HG03565 (cell line): Measurements from ENCODE around the gene PACS1.
A peak's percentile ranks its signal among the peaks of the same experiment; 100 is the strongest.

Experiments
- ATAC-seq: cut with Tn5 transposase; IDR thresholded peaks from one replicate; pipeline ENCODE4 v1.9.1; 2021; ENCODE audit warnings: mild to moderate bottlenecking, moderate library complexity; ENCODE audit not compliant: unreplicated experiment

PACS1 gene

DNA sequence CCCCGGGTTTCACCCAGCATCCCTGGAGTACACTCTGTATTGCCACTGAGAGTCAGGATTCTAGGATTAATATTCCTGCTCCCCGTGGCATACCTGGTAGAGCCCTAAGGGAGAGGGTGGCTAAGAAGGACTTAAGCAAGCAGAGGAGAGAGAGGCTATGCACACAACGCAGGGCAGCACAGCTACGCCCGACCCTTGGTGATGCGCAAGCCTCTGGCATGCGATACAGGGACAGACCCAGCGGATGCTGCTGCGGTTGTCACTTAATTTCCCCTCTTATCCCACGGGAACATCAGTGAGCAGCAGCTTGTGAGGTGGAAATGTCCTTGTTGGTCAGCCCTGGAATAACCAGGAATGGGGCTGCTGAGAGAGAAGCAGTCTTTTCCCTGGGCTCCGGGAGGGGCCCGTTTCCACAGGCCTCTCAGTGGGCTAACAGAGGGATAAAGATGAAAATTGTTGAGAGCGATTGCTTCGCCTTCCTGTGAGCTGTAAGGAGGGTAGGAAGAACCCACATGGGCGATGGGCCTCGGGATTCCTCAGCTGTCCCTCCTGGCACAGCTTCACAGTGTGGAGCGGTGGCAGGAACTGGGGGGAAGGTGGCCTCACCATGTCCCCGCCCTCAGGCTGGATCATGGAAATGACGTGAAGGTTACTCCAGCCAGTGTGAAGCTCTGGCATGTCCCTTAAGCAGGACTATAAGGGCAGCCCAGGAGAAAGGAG, 149.9 kb downstream of the PACS1 start:
- no peak for ATAC-seq

DNA sequence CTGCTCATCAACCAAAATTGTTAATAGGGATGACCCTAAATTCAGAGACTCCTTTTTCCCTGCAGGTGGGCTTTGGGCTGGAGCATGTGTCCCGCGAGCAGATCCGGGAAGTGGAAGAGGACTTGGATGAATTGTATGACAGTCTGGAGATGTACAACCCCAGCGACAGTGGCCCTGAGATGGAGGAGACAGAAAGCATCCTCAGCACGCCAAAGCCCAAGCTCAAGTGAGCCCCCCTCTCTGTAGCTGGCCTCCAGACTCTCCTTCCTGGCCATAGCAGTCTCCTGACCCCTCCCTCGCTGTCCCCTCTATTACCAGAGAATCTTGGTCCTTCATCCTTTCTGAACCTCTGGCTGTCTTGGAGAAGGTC, 150.5 kb downstream of the PACS1 start:
- ATAC-seq: no peak

DNA sequence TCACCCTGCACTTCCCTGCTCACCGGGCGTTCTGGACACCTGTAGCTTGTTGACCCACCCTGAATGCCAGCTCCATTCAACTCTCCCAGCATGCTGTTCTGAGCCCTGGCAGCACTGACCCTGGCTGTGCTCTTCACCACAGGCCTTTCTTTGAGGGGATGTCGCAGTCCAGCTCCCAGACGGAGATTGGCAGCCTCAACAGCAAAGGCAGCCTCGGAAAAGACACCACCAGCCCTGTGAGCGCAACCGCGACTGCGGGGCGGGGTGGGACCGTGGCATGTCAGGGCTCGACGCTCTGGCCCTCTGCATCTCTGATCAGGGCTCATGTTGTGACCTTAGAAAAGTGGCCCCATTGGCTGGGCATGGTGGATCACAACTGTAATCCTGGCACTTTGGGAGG, 150.9 kb downstream of the PACS1 start:
- ATAC-seq: no peak

DNA sequence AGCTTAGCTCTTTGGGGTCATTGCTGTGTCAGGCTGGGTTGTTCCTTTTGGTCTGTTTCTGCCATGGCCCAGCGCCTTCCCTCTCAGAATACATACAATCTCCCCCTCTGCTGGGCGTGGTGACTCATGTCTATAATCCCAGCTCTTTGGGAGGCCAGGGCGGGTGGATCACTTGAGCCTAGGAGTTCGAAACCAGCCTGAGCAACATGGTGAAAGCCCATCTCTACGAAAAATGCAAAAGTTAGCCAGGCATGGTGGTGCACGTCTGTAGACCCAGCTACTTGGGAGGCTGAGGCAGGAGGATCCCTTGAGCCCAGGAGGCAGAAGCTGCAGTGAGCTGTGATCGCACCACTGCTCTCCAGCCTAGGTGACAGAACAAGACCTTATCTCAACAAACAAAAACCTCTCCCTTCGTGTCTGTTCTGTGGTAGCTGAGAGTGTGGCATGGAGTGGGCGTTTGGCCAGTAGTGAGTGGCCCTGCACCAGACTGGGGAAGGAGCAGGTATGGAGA, 151.7 kb downstream of the PACS1 start:
- ATAC-seq: no peak

DNA sequence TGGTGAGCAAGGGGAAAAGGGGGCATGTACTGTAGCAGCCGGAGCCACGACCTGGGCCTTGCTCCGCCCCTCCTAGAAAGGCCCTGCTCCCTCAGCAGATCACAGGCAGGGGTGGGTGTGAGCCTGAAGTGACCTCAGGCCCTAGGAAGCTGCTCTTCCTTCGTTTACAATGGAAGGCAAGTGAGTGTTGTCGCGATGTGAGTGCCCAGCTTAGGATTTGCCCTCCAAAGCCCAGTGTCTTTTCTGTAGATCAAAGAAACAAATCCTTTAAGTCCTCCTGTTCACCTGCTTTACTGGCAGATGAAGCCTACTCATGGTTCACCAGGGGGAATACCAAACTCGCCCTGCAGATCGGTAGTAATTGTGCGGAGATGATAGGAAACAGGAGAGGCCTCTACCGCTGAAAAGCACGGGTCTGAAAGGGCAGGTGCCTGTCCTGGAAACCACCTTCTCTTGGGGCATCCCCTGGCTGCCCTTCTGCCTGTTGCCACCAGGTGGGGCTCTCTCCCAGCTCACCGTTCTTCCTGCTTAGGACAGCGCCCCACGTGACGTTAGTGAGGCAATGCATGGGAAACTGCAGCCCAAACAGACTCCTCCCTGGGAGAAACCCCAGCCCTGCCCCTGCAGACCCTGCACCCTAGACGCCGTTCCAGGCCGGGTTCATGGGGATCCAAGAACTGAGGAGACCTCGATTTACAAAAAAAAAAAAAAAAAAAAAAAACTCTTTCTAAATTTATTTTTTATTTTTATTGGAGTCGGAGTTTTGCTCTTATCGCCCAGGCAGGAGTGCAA, 152.5 kb downstream of the PACS1 start:
- ATAC-seq: peak; percentile 86

DNA sequence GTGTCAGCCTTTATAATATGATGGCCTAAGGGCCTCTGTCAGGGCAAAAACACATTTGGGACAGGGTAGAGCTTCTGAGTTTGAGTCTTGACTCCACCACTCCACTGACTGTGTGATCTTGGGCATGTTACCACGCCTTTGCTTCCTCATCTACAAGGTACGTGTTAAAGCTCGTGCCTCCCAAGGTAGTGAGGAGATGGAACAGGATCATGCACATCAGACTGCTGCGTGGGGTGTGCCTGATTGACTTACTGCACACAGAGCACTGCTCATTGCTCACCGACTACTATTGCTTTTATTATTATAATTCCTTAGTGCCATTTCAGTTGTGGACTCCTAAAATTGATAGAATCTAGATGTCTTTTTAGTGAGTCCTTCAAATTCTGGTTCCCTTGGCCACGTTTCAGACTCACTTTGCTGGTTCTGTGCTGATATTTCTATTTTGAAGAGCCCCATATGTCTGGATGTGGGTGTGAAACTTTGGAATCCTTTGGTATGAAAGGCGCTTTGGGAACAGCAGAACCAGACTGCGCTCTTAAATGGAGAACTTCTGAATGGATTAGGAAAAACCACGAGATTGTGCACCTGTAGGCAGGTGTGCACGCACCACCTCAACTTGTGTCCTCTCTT, 154.3 kb downstream of the PACS1 start:
- ATAC-seq: no peak

DNA sequence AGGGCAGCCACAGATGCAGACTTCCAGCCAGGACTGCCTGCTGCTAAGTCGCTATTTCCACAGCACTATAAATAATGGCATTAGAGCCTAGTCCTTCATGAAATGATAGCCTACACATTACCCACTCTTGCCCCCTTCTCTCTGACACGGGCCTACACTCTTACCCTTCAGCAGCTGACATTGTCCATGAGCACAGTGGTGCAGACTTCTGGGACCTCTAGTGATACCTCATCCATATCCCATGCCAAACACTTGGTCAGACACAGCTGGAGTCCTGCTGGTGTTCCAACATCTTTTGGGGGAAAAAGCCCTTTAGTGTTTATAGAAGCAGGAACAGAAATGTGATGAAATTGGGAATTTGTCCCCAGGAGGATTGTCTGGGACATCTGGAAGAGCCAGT, 155.0 kb downstream of the PACS1 start:
- ATAC-seq: no peak

DNA sequence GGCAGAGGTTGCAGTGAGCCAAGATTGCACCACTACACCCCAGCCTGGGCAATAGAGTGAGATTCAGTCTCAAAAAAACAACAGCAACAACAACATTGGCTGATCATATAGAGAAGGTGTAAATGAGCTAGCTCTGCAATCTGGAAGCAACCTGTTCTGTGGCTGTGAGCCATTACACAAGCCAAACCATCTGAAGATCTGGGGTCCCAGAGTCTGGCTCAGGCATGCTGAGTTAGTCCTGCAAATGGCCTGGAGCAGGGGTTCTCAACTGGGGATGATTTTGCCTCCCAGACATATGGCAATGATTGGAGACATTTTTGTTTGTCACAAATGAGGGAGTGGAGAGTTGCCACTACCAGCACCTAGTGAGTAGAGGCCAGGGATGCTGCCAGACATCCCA, 156.0 kb downstream of the PACS1 start:
- ATAC-seq: no peak

DNA sequence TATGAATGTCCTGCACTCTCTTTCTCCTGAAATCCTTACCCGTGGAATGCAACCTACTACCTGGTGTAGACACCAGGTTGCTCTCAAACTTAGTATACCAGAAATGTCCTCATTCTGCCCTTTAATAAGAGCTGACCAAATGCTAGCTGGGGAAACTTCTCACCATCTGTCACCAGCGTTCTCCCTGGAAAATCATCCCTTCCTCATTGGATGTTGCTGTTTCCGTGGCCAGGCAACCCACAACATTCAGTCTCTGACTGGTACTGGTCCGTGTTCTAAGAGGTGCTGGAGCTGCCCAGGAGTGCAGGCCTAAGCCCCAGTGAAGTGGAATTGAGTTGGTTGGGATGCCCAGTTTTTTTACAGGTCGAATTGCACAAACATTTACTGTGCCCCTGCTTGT, 157.6 kb downstream of the PACS1 start:
- no peak for ATAC-seq

DNA sequence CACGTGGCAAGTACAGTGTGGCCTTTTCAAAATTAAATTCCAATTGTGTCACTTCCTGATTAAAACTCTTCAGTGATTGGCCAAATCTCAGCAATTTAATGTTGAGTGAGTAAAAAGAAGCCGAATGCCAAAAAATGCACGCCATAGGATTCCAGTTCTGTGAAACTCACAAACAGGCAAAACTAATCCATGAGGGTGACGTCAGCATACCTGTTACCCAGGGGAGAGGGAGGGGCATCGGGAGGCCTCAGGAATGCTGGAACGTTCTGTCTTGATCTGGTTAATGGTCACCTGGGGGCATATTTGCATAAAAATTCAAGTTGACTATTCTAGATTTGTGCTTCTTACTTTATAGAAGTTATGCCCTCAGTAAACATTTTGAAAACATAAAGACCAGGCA, 158.4 kb downstream of the PACS1 start:
- ATAC-seq: no peak

DNA sequence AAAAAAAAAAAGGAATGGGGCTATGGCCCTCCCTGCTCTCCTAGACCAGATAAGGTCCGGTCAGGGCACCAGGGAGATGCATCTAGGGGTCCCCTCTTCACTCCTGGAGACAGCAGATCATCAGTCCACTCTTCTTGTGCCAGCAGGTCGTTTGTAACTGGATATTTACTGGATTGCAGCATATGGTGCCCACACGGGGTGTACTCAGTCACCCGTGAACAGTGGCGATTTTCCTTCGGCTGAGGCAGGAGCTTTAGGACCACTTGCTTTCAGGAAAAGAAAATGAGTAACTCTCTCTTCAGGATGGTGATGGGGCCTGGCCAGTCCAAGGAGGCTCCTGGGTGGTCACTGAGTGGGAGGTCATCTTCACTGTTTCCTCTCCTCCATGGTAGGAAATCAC, 160.1 kb downstream of the PACS1 start:
- ATAC-seq: no peak

DNA sequence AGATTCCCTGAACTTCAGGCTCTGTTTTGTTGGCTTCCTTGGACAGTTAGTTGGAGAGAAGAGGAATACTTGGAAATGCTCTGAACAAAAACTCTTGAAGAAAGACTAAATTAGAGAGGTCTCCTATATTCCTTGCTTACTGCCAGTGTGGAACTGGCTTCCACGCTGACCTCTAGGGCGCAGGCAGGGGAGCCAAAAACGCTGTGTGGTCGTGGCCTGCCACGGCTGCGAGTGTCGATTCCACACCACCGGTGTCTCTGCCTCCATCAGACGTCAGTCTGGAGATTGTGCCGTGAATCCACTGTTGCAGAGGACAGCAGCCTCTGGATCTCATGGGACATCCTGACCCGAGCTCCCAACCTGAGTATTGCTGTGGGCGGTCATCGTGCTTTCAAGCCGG, 160.9 kb downstream of the PACS1 start:
- no peak for ATAC-seq

DNA sequence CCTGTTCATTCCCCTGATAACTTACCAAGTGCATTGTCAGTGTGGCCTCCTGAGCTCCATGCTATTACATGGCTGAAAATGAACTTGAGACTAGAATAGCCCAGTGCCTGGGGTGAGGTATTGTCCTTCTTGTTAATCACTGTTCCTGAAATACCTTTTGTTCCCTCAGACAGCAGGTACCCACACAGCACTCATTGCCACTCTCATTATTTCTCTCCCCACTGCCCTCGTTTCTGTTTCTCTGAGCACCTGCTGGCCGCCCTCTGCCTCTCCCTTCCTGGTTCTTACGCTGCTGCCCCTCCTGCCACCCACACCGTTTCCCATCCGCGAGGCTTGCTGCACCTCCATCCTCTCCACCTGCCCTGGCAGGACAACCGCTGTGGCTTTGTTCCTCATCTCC, 161.5 kb downstream of the PACS1 start:
- ATAC-seq: no peak

DNA sequence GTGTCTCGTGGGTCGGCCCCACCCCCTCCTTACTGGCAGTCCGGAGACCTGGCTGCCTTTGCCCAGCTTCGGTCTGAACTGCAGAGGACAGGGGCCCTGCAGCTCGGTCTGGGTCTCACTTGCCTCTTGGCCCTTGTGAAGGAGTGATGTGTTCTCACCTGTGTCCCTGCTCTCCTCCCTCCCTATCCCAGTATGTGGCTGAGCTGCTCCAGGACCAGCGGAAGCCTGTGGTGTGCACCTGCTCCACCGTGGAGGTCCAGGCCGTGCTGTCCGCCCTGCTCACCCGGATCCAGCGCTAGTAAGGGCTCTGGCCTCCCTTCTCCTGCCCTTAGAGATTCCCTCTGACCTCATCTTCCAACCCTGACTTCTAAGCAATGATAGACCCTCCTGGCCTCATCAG, 162.7 kb downstream of the PACS1 start:
- ATAC-seq: no peak

DNA sequence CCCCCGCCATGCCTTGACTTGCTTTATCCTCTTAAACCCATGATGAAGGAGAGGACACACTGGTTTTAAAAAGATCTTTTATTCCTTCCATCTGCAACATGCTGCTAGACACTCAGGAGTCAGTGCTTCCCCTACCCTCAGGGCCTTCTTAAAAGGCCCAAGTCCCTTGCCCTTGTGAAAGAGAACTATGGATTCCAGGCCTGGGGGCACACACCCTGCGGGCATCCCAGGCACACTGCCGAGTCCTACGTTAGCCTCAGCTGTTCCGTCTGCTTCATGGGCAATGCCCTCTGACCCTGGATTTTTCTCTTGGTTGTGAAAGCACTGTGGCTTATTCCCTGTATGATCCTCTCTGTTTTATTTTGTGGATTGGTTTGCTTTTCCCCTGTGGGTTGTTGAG, 163.2 kb downstream of the PACS1 start:
- ATAC-seq: no peak

DNA sequence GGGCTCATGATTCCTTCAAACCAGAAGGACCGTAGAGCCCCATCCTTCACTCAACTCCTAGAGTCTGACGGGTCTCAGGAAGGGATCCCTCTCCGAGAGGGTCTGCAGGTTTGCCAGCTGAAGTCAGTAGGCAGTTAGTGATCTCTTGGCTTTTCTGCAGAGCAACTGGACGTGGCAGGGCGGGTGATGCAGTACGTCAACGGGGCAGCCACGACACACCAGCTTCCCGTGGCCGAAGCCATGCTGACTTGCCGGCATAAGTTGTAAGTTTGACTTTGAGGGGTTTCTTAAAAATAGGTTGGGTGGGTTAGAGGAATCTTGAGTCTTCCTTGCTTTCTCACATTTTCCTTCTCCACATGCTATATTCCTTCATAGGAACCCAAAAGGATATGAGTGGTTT, 165.1 kb downstream of the PACS1 start:
- ATAC-seq: no peak

DNA sequence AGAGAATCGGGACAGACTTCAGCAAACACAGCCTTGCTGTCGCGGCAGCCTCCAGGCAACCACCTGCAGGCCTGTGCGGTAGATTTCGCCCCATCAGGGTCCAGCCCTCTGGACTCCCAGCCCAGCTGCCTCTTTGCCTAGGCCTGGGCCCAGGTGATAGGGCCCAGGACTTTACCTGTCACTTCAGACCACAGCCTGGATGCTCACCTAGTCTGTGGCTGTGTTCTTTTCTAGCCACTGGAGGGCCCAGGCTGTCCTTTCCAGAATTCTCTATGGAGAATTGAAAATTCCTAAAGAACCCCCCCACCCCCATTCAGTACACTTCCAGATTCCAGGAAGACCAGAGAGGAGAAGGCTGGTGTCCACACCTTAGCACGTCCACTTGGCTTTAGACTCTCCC, 167.8 kb downstream of the PACS1 start:
- no peak for ATAC-seq

DNA sequence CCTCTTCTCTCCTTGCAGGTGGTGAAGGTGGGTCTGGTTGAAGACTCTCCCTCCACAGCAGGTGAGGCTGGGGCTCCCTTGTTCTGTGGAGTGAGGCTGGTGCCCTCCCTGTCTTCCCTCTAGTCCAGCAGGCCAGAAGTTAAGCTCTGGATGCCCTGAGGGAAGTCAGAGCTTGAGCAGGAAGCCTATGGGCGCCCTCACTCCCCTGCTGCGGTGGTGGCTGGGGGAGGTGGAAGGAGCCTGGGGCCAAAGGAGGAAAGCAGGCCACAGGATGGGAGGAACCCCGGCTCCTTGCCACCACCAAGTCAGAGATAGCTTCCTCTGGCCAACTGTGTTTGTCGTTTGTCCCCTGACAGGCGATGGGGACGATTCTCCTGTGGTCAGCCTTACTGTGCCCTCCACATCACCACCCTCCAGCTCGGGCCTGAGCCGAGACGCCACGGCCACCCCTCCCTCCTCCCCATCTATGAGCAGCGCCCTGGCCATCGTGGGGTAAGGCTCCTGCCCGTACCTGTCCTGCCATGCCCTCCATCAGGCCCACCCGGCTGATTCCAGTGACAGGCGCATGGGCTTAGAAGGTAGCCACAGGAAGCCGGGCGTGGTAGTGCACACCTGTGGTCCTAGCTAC, 168.8 kb downstream of the PACS1 start:
- no peak for ATAC-seq

DNA sequence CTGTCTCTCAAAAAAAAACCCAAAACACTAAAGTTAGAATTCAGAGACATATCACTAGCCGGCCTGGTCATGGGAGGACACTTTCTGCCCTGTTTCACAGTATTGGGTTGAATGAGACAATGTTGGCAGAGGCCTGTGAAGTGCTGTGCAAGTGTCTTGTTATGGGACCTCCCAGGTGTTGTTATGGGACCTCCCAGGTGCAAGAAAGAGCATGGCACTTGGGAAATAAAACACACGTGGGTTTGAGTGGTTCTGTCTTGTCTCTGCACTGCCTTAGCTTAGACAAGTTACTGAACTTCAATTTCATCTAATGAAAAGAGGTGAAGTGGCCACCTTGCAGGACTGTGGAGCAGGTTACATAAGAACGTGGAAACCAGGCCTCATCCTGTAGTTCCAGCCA, 169.4 kb downstream of the PACS1 start:
- no peak for ATAC-seq

DNA sequence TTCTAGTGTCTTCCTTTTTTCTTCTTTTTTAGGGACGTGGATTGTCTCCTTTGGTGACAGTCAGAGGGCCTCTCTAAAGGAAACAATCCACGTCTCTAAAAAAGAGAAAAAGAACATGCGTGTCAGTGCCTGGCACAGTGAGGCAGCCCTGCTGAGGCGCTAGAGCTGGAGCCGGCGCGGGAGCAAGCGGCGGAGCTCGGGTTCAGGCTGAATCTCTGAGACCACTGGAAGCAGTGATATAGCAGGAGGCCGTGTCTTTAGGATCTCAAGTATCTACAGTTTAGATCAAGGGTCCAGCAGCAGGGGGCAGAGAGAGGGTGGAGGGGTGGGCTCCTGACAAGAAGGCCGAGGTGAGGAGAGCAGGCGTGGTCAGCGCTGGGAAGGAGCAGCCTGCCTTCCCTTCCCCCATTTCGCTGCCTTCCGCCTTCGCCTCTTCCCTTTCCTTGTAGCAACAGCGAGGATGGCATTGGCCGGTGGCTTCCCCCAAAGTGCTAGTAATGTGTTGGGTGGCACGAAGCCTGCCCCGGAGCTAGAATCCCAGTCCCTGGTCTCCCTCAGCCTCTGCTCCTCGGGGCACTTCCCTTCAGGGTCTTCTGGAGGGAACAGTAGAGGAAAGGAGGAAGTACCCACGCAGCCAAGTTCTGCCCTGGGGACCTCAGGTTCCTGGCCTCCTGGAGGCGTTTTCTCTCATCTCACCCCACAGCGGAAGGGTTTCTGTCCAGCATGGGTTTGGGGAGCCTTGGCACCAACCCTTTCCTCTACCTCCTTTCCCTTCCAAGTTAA, 170.1 kb downstream of the PACS1 start:
- no peak for ATAC-seq

DNA sequence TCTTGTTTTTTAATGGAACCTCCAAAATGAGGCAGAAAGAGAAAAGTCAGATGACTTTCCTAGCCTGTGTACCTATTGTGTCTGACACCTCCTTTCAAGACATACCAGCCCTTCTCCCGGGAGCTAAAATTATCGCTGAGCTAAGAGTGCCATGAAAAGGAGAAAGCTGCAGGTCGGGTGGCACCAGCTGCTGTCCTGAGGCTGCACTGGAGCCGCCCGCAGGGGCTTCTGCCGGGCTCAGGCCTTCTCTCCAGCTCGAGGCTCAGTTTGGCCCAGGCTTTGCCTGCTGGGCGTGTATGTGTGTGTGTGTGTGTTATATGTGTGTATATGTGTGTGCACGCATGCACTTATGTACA, 170.7 kb downstream of the PACS1 start:
- ATAC-seq: no peak
